ENCODE data around the gene CAMSAP2.
"Not testable (repeated sequence)": the region's sequence is repeated elsewhere in the genome, so short reads cannot be mapped to it uniquely, and the experiment has no call there.

The CAMSAP2 gene

GRCh38 chr1:200802865-200803512 is 64.3 kb downstream of the CAMSAP2 start:
- TF ChIP-seq CTCF (IDR thresholded peaks at IDR 0.05; ENCODE audit: low read depth, low read length), result peak; percentile 98
- DNase-seq (ENCODE audit: extremely low read depth, low read depth), result peak; percentile 49

GRCh38 chr1:200805719-200806118 is 67.0 kb downstream of the CAMSAP2 start:
- DNase-seq (ENCODE audit: extremely low read depth, low read depth), result no peak
- TF ChIP-seq CTCF (IDR thresholded peaks at IDR 0.05; ENCODE audit: low read depth, low read length), result no peak

GRCh38 chr1:200808846-200809245 is 70.2 kb downstream of the CAMSAP2 start:
- no peak for TF ChIP-seq CTCF (IDR thresholded peaks at IDR 0.05; ENCODE audit: low read depth, low read length)
- DNase-seq (ENCODE audit: extremely low read depth, low read depth), result no peak

- DNase-seq (ENCODE audit: extremely low read depth, low read depth), result no peak
- TF ChIP-seq CTCF (IDR thresholded peaks at IDR 0.05; ENCODE audit: low read depth, low read length), result no peak
These were observed 73.0 kb downstream of the CAMSAP2 start for GRCh38 chr1:200811704-200812103.

- not testable (repeated sequence) for DNase-seq (ENCODE audit: extremely low read depth, low read depth)
These were observed 78.0 kb downstream of the CAMSAP2 start for GRCh38 chr1:200816624-200817224.

- no peak for TF ChIP-seq CTCF (IDR thresholded peaks at IDR 0.05; ENCODE audit: low read depth, low read length)
- DNase-seq (ENCODE audit: extremely low read depth, low read depth), result no peak
These were observed 79.6 kb downstream of the CAMSAP2 start for GRCh38 chr1:200818248-200818647.

- TF ChIP-seq CTCF (IDR thresholded peaks at IDR 0.05; ENCODE audit: low read depth, low read length), result no peak
- no peak for DNase-seq (ENCODE audit: extremely low read depth, low read depth)
These were observed 81.0 kb downstream of the CAMSAP2 start for GRCh38 chr1:200819726-200820125.

GRCh38 chr1:200831091-200831490 is 92.4 kb downstream of the CAMSAP2 start:
- no peak for TF ChIP-seq CTCF (IDR thresholded peaks at IDR 0.05; ENCODE audit: low read depth, low read length)
- no peak for DNase-seq (ENCODE audit: extremely low read depth, low read depth)

Data from AG09319 (cell line).